Activated CD8-positive, alpha-beta memory T cell treated with anti-CD3 and anti-CD28 coated beads for 4 hours (primary cell): ENCODE data around the gene PRPF39.
"Not testable (repeated sequence)": the region's sequence is repeated elsewhere in the genome, so short reads cannot be mapped to it uniquely, and the experiment has no call there.

ENCODE experiments used
- DNase-seq, 2 donors: peaks; one replicate each; pipeline ENCODE4 v3.0.0-alpha.2; 2020; ENCODE audit warnings: low read depth in 2 of 2

The PRPF39 gene, protein sequence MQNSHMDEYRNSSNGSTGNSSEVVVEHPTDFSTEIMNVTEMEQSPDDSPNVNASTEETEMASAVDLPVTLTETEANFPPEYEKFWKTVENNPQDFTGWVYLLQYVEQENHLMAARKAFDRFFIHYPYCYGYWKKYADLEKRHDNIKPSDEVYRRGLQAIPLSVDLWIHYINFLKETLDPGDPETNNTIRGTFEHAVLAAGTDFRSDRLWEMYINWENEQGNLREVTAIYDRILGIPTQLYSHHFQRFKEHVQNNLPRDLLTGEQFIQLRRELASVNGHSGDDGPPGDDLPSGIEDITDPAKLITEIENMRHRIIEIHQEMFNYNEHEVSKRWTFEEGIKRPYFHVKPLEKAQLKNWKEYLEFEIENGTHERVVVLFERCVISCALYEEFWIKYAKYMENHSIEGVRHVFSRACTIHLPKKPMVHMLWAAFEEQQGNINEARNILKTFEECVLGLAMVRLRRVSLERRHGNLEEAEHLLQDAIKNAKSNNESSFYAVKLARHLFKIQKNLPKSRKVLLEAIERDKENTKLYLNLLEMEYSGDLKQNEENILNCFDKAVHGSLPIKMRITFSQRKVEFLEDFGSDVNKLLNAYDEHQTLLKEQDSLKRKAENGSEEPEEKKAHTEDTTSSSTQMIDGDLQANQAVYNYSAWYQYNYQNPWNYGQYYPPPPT

DNA sequence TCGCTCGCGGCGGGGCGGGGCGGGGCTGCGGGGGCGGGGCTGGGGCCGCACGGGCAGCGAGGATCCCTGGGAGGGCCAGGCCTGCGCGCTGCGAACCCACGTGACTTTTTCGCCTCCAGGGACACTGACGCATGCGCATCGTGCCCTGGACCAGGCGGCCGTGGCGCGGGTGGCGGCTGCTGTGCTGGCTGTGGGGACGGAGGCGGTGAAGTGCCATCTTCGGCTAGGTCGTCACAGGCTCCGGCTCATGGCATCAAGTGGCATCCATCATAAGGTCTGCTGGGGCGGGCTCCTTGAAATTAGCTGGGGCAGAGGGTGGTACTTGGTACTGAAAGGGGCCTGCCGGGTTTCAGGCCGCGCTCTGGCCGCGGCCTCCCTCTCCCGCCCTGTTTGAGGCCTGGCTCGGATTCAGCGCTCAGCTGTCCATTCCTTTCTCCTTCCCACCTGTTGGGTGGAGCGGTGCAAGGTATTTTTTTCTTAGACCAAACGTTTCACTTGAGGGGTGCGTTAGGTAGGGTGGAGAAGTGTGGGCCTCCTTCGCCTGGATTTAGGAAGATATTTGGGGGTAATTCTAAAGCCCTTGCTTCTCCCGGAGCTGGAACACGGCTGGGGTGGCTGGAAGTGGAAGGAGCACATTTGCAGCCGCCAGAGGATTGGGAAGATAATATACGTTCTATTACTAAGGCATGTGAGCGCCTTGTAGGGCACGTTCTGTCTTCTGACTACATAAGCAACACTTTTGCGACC lies at the start of gene PRPF39:
Gene PRPF39, plus strand, starts transcription at position 141 of the 747 bp plus-strand sequence. CDS start 11,124 bp downstream, outside the sequence.
- peak; percentile 91 to 92 for DNase-seq

DNA sequence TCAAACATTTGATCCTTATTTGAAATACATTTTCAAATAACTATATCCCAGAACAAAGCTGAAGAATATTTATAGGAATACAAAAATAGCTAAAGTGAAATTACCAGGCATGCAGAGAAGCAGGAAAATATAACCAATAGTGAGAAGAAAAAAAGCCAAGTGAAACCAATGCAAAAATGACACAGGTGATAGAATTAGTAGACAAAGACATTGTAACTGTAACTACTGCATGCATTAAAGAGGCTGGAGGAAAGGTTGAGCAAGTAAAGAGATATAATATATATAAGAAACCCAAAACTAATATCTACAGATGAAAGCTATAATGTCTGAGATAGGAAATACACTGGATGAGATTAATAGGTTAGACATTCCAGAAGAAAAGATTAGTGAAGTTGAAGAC lies 49.2 kb upstream of the PRPF39 start:
- no peak for DNase-seq

DNA sequence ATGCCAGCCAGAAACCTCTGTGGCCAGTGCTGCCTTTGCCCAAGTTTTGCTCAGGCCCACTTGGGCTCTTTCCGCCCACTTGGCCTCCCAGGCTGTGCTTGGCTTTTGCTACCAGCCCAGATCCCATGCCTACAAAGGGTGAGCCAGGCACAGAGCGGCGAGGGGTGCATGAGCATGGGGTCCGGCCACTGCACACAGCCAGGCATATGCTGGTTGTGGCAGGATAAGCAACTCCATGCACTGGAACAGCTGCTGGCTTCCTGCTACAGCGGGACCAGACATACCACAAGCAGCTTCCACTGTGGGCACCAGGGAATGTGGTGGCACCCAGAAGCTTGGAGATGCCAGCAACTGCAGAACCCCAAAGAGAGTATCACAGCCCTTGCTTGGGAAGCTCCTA lies 45.7 kb upstream of the PRPF39 start:
- no peak for DNase-seq

DNA sequence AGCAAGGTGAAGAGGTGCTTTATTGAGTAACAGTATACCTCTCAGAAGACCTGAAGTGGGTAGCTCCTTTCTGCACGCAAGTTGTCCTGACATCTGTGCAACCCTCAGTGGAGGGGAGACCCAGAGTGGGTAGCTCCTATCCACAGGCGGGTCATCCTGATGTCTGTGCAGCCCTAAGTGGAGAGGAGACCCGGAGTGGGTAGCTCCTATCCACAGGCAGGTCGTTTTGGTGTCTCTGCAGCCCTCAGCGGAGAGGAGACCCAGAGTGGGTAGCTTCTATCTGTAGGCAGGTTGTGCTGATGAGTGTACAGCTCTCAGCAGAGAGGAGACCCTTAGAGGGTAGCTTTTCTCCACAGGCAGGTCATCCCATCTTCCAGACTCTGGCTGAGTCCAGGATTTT lies 45.1 kb upstream of the PRPF39 start:
- no peak for DNase-seq

DNA sequence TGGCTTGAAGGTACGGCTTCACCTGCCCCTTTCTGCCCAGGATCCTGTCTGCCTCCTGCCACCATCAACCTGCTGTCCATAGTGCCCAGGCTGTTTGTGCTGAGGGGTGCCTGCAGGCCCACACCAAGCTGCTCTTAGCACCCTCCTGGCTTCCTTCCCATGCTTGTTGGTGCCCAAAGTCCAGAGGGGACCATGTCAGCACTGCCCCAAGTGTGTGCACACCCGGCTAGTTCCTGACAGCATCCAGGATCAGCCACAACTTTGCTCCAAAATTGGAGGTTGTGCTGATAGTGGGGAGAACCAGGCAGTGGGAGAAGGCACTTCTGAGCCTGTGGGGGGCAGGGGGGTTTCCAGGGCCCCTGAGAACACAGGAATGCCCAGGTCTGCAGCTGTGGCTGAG lies 44.5 kb upstream of the PRPF39 start:
- DNase-seq = no peak

DNA sequence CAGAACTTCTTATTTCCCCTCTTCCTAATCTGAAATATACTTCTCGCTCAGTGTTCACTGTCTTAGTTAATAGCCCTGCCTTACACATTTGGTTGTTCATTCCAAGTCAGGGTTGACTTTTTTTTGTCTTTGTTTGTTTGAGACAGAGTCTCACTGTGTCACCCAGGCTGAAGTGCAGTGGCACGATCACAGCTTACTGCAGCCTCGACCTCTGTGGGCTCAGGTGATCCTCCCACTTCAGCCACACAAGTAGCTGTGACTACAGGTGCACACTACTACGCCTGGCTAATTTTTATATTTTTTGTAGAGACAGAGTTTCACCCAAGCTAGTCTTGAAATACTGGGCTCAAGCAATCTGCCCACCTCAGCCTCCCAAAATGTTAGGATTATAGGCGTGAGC lies 42.3 kb upstream of the PRPF39 start:
- no peak for DNase-seq

DNA sequence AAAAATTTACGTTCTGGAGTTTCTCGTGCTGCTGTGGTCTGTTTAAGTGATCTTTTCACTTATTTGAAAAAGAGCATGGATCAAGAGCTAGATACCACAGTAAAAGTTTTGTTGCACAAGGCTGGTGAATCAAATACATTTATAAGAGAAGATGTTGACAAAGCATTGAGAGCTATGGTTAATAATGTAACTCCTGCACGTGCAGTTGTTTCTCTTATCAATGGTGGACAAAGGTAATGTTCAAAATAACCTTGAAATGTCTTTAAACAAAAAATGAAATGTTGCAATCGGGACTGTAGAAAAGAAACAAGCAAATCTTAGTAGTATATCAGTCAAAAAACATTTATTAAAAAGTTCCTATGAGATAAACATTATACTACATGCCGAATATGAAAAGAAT lies 39.3 kb upstream of the PRPF39 start:
- DNase-seq = no peak

DNA sequence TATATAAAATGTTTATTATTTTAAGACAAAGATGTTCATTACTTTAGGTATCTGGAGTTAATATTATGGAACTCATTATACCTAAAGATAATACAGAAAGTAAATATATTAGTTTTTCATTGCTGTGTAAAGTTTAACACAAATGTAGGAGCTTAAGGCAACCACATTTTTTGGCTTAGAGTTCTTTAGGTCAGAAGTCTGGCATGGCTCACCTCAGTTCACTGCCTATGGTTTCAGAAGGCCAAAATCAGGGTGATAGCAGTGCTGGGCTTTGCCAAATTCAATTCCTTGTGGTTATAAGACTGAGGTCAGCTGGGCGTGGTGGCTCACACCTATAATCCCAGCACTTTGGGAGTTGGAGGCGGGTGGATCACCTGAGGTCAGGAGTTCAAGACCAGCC lies 35.5 kb upstream of the PRPF39 start:
- DNase-seq = no peak

- no peak for DNase-seq
These were observed 32.7 kb upstream of the PRPF39 start for GRCh38 chr14:45051180-45051579.

- no peak for DNase-seq
These were observed 32.0 kb upstream of the PRPF39 start for GRCh38 chr14:45051896-45052295.

DNA sequence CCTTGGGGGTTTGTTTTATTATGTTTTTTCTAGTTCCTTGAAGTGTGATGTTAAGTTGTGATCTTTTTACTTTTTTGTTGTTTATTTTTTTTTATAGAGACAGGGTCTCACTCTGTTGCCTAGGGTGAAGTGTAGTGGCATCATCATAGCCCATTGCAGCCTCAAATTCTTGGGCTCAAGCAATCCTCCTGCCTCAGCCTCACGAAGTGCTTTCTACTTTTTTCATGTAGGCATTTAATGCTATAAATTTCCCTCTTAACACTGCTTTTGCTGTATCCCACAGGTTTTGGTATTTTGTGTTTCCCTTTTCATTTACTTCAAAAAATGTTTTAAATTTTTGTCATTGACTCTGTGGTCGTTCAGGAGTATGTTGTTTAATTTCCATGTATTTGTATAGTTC lies 26.6 kb upstream of the PRPF39 start:
- no peak for DNase-seq

- no peak for DNase-seq
These were observed 26.0 kb upstream of the PRPF39 start for GRCh38 chr14:45057881-45058364.

DNA sequence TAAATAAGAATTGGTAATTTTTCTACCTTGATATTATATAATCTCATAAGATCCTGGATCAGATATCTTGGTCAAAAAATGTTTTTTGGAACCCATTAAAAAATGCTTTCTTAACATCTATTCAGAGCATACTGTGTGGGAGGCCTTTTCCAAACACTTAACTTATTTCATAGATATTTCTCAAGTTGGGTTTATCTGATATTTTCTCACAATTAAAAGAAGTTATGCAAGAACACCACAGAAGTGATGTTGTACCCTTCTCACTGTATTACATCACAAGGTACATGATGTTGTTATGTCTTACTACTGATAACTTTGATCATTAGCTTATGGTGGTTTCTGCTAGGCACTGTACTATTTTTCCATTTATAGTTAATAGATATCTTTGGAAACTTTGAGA lies 23.4 kb upstream of the PRPF39 start:
- DNase-seq = no peak

DNA sequence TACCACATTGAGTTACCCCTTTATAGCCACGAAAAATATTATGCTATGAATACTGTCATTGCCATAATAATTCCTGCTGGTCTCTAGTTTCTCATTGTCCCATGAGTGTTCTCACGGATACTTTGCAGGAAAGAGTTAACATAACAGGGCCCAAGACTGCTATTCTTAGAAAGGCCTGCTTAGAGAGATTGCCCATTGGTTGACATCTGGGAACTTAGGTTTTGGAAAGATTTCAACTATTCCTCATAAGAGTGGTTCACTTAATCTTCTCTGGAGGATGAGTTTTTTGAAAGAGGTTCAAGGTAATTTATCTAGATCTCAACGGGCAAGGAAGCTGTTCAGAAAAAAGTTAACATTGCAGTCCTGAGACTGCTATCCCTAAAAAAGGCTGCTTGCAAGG lies 18.4 kb upstream of the PRPF39 start:
- DNase-seq = no peak

- DNase-seq = no peak
These were observed 18.0 kb upstream of the PRPF39 start for GRCh38 chr14:45065956-45066355.

DNA sequence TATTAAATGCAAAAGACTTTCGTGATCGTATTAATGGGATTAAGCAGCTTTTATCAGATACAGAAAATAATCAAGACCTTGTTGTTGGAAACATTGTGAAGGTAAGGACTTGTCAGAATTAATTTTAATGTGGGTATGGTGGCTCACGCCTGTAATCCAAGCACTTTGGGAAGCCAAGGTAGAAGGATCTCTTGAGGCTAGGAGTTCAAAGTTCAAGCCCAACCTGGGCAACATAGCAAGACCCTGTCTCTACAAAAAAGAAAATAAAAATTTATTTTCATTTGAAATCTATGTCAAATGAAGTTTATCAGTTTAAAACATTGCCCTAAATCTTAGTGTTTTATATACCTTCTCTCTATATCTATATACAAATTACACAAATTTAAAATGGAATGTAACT lies 17.2 kb upstream of the PRPF39 start:
- DNase-seq = no peak

DNA sequence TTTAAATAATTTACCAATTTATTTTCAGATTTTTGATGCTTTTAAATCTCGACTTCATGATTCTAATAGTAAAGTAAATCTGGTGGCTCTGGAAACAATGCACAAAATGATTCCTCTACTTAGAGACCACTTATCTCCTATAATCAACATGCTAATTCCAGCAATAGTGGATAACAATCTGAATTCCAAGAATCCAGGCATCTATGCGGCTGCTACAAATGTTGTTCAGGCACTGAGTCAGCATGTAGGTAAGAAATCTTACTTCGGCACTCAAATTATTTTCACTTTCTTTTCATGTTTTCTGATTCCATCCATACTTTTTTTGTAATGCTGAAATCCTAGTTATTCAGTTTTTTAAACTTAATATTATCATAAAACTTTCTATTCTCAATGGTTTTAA lies 15.5 kb upstream of the PRPF39 start:
- no peak for DNase-seq

DNA sequence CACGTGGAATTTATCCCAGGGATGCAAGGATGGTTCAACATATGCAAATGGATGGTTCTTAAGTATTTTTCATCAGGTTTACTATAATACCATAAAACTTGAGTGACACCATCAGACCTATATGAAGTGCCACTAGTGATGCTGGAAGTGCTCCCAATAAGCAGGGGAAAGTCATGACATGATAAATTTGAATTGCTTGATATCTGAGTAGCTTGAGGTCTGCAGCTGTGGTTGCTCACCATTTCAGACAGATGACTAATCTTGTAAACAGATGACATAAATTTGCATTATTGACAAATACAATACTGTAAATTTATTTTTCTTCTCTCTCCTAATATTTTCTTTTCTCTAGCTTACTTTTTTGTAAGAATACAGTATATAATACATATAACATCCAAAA lies 13.7 kb upstream of the PRPF39 start:
- DNase-seq = no peak

DNA sequence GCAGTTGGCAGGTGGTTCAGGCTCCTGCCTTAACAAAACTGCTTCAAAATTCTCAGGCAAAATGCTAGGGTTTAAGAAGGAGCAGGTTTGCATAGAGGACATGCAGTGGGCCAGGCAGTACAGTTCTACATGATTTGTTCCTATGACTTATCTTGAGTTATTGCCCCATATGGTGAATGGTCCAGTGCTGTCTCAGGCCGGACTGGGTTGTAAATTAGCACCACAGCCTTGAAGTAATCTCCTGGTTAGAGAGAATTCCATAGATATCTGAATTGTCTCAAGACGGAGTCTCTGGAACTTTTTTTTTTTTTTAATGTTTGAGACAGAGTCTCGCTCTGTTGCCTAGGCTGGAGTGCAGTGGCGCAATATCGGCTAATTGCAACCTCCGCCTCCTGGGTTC lies 11.8 kb upstream of the PRPF39 start:
- DNase-seq = no peak

DNA sequence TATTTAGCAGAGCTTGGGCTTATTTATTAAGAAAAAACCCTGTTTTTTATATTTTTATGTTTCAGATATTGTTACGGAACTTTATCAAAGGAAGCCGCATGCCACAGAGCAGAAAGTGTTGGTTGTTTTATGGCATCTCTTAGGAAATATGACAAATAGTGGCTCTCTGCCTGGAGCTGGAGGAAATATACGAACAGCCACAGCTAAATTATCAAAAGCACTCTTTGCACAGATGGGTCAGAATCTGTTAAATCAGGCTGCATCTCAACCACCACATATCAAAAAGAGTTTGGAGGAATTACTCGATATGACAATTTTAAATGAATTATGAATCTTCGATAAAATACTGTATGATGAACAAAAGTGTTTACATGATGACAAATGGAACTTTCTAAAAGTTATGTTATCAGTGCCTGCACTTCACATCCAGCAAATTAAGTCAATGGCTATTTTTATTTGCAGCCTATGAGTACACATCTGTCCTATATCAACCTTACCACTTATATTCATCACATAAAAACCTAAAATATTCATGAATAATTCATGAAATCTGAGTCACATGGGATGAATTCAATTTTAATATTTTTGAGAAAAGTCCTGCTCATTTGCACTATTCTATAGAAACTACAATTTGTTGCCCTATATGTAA lies 10.6 kb upstream of the PRPF39 start:
- no peak for DNase-seq

- no peak for DNase-seq
These were observed 5.6 kb upstream of the PRPF39 start for GRCh38 chr14:45078323-45078722.

DNA sequence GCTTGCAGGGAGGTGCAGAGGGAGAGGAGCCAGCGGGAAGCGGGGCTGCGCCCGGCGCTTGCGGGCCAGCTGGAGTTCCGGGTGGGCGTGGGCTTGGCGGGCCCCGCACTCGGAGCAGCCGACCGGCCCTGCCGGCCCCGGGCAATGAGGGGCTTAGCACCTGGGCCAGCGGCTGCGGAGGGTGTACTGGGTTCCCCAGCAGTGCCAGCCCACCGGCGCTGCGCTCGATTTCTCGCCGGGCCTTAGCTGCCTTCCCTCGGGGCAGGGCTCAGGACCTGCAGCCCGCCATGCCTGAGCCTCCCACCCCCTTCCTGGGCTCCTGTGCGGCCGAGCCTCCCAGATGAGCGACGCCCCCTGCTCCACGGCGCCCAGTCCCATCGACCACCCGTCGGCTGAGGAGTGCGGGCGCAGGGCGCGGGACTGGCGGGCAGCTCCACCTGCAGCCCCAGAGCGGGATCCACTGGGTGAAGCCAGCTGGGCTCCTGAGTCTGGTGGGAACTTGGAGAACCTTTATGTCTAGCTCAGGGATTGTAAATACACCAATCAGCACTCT lies 3.4 kb upstream of the PRPF39 start:
- not testable (repeated sequence) for DNase-seq
